ENCODE results near the gene AK8. TPM values are rescaled to one million over a fixed set of nuclear protein-coding genes. Genes with fewer than 3 reads are reported as not detected.
A peak's percentile ranks its signal among the peaks of the same experiment; 100 is the strongest.

Gene AK8
- total RNA-seq, 1 experiment from 2014 or later: 0.42 TPM

- DNase-seq (ENCODE audit: unreplicated experiment): no peak
- CTCF ChIA-PET: interaction anchor here (0.6 to 1.9 kb wide), 3 partner anchors 22 to 211 kb away, joined by 3 to 7 read pairs (median 7); no protein-coding TSS in a partner anchor
- no peaks in the 10 kb centered on the region for H3K9me3 Mint-ChIP-seq (ENCODE audit: unreplicated experiment)
- H3K36me3 Mint-ChIP-seq (ENCODE audit: insufficient read depth, unreplicated experiment): peaks cover 9% of the 10 kb centered on the region
- no peaks in the 10 kb centered on the region for H3K27me3 Mint-ChIP-seq (ENCODE audit: insufficient read depth, unreplicated experiment)
- TF ChIP-seq, protein P1, sequence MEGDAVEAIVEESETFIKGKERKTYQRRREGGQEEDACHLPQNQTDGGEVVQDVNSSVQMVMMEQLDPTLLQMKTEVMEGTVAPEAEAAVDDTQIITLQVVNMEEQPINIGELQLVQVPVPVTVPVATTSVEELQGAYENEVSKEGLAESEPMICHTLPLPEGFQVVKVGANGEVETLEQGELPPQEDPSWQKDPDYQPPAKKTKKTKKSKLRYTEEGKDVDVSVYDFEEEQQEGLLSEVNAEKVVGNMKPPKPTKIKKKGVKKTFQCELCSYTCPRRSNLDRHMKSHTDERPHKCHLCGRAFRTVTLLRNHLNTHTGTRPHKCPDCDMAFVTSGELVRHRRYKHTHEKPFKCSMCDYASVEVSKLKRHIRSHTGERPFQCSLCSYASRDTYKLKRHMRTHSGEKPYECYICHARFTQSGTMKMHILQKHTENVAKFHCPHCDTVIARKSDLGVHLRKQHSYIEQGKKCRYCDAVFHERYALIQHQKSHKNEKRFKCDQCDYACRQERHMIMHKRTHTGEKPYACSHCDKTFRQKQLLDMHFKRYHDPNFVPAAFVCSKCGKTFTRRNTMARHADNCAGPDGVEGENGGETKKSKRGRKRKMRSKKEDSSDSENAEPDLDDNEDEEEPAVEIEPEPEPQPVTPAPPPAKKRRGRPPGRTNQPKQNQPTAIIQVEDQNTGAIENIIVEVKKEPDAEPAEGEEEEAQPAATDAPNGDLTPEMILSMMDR (IDR thresholded peaks at IDR 0.05; ENCODE audit: unreplicated experiment): no peak
- peak overlapping the region; percentile 70 for H3K27ac Mint-ChIP-seq (ENCODE audit: low read depth, unreplicated experiment)
- H3K4me1 Mint-ChIP-seq (ENCODE audit: insufficient read depth, unreplicated experiment): no peaks in the 10 kb centered on the region
- no TSS peak for BruUV-seq (replicated peaks)
- intact Hi-C loops (cut with micrococcal nuclease): no loop called here
- POLR2A ChIA-PET: interaction anchor here (0.8 to 3.3 kb wide), 3 partner anchors 9 to 110 kb away, joined by 3 to 15 read pairs (median 4); partner anchors contain the start of gene TSC1
- peak overlapping the region; percentile 72 for H3K4me3 Mint-ChIP-seq (ENCODE audit: unreplicated experiment)
These were observed 1.6 kb upstream of the AK8 start for GRCh38 chr9:132879457-132880323.

- no peaks in the 10 kb centered on the region for H3K27me3 Mint-ChIP-seq (ENCODE audit: insufficient read depth, unreplicated experiment)
- ChIA-PET CTCF (interaction anchor here (1.0 to 1.9 kb wide), 2 partner anchors 22 to 23 kb away, joined by 7 read pairs; no protein-coding TSS in a partner anchor), POLR2A (interaction anchor here (0.8 to 3.3 kb wide), 7 partner anchors 10 to 208 kb away, joined by 3 to 15 read pairs (median 5); partner anchors contain the start of gene TSC1)
- TF ChIP-seq, protein P1 (IDR thresholded peaks at IDR 0.05; ENCODE audit: unreplicated experiment): no peak
- peaks cover 6% of the 10 kb centered on the region for H3K36me3 Mint-ChIP-seq (ENCODE audit: insufficient read depth, unreplicated experiment)
- TSS peak; percentile 71 for BruUV-seq (replicated peaks)
- H3K4me3 Mint-ChIP-seq (ENCODE audit: unreplicated experiment): peak within 1 kb of the TSS; percentile 72
- no peaks in the 10 kb centered on the region for H3K4me1 Mint-ChIP-seq (ENCODE audit: insufficient read depth, unreplicated experiment)
- DNase-seq (ENCODE audit: unreplicated experiment): peak; percentile 19
- intact Hi-C loops (cut with micrococcal nuclease): no loop called here
- H3K9me3 Mint-ChIP-seq (ENCODE audit: unreplicated experiment): no peaks in the 10 kb centered on the region
- peak within 1 kb of the TSS; percentile 89 for H3K27ac Mint-ChIP-seq (ENCODE audit: low read depth, unreplicated experiment)
These were observed 792 bp upstream of the AK8 start, which contains the start of gene SPACA9 for GRCh38 chr9:132878695-132879456. Gene SPACA9 (plus strand): TSS chr9:132878898. CDS start chr9:132883948, 5,050 bp downstream.

DNA sequence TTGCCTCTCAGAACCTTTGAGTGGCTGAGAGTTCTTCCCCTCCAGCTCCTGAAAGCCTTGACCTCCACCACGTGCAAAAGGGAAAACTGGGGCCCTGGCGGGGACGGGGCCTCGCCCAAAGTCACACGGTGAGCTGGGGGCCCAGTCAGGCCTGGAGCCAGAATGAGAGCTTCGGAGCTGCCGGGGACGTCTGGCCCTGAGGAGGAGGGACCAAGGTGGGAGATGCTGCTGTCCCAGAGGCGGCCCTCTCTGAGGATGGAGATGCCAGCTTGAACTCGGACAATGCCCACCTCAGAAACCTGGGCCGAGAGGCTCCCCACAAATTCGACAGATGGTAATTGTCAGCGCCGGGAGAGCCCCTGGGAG lies 643 bp downstream of the AK8 start:
- no peak for DNase-seq (ENCODE audit: unreplicated experiment)
- peak overlapping the region; percentile 72 for H3K4me3 Mint-ChIP-seq (ENCODE audit: unreplicated experiment)
- no peaks in the 10 kb centered on the region for H3K27me3 Mint-ChIP-seq (ENCODE audit: insufficient read depth, unreplicated experiment)
- POLR2A ChIA-PET: interaction anchor here (1.5 to 3.3 kb wide), 3 partner anchors 9 to 67 kb away, joined by 5 to 15 read pairs (median 6); partner anchors contain the start of gene TSC1
- intact Hi-C loops (cut with micrococcal nuclease): no loop called here
- BruUV-seq (replicated peaks): no TSS peak
- TF ChIP-seq, protein P1 (IDR thresholded peaks at IDR 0.05; ENCODE audit: unreplicated experiment): no peak
- H3K9me3 Mint-ChIP-seq (ENCODE audit: unreplicated experiment): no peaks in the 10 kb centered on the region
- CTCF ChIA-PET: interaction anchor here (0.6 to 0.7 kb wide), 2 partner anchors 13 to 97 kb away, joined by 3 to 4 read pairs; no protein-coding TSS in a partner anchor
- H3K4me1 Mint-ChIP-seq (ENCODE audit: insufficient read depth, unreplicated experiment): peaks cover 4% of the 10 kb centered on the region
- H3K36me3 Mint-ChIP-seq (ENCODE audit: insufficient read depth, unreplicated experiment): peaks cover 6% of the 10 kb centered on the region
- H3K27ac Mint-ChIP-seq (ENCODE audit: low read depth, unreplicated experiment): peak overlapping the region; percentile 89
